Measurements from ENCODE around the gene REP15.

GRCh38 chr12:27688671-27689070, 7.6 kb upstream of the REP15 start:
- TF ChIP-seq POLR2AphosphoS5 (IDR thresholded peaks at IDR 0.05; ENCODE audit: low read depth, low read length) (no peak), CTCF (IDR thresholded peaks at IDR 0.05) (no peak), TCF7L2 (IDR thresholded peaks at IDR 0.05; ENCODE audit: low read depth, low read length) (no peak), REST (IDR thresholded peaks at IDR 0.05; ENCODE audit: insufficient read depth in 1 of 2, low read depth in 2 of 2, low read length in 1 of 2) (no peak)

Data from Panc1 (cell line).